GM21737 (cell line): ENCODE data around the gene SIX5.

Source experiments
- ATAC-seq: cut with Tn5 transposase; IDR thresholded peaks from one replicate; pipeline ENCODE4 v1.9.1; 2021; ENCODE audit warnings: mild to moderate bottlenecking, moderate library complexity; ENCODE audit not compliant: unreplicated experiment

The SIX5 gene

GRCh38 chr19:45793178-45793564 lies 24.1 kb upstream of the SIX5 start:
- ATAC-seq, result no peak

DNA sequence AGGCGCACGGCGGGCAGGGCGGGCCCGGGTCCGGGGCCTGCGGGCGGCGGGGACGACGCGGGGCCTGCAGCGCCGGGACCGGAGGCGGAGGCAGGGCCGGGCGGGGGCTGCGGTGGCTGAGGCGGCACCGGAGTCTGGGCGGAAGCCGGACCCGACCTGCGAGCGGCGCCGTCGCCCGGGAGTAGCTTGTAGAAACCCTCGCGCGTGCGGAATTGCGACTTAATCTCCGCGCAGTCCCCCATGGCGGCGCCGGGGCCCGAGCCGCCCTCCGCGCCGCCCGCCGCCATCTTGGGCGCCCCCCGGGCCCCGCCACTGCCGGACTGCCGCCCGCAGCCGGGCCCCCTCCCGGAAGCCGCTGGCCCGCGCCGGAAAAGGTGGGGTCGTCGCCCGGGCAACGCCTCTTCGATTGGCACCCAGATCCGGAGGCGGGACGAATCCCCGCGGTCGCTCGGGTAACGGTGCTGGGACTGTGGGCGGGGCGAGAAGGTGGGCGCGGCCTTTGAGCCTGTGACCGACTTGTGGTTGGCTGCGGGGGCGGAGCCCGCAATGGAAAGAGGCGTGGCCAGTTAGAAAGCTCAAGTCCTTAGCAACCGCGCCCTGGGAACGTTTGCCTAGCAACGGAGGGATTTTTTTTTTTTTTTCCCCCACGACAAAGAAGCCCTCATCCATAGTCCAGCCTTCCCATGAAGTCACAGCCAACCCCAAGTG lies 23.6 kb upstream of the SIX5 start, which contains the start of gene DMWD:
DMWD (minus strand) TSS at position 376 of the 708 bp plus-strand sequence; CDS start at position 287, 89 bp downstream.
- ATAC-seq, result peak; percentile 91

DNA sequence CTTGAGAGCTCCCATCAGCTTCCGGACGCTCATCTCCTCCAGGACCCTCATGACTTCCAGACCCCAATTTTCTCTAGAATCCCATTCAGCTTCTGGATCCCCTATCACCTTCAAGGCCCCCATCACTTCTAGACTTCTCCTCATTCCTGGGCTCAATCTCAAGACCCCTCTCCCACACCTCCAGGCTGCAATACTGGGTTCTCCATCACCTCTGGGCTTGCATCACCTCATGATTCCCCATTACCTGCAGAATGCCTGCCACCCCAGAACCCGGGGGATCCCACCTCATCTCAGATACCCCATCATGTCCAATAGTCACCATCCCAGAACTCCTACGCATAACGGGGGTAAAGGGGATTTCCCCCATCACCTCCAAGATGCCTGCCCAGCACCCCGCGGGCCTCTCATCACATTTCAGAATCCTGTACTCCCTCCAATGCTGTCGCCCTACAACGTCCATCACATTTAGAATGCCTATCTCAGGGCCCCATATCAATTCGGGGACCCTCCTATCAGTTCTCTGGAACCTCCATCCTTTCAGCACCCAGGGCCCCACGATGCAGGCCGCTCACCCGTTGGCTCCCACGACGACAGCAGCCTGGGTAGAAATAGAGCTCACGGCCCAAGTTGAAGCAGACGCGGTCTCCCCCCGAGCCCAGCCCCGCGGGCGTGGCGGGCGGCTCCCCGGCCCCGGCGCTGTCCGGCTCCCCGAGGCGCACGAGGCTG lies 22.9 kb upstream of the SIX5 start:
- no peak for ATAC-seq

DNA sequence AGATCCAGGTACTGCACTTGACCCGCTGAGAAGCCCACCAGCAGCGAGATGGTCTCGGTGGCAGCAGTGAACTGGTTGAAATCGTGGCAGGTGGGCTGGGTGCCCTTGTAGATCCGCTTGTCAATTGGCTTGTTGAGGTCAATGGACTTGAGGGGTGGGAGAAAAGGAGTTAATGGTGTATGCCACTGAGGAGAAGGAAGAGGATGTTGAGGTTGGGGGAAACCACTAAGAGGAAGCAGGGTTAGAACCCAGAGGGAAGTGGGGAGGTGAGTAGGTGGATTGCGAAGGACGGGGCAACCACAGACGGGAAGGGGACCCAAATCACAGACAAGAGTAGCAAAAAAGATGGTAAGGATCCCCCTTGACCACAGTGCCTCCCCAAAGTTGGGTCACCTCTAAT lies 21.9 kb upstream of the SIX5 start:
- ATAC-seq, result no peak

GRCh38 chr19:45789035-45789786 lies 20.2 kb upstream of the SIX5 start:
- no peak for ATAC-seq

DNA sequence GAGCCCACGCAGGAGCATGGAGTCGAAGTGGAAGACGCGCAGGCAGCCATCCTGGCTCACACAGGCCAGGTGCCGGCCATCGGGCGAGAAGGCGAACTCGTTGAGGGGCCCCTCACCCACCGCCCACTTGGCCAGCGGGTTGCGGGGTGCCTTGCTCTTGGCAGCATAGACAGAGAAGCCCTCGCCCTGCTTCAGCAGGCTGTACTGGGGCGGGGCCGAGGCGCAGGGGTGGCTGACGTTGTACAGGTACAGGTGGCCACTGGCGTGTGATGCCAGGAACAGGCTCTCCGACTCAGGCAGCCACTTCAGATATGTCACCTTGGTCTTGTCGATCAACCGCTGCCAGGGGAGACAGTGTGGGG lies 17.5 kb upstream of the SIX5 start:
- ATAC-seq, result no peak

DNA sequence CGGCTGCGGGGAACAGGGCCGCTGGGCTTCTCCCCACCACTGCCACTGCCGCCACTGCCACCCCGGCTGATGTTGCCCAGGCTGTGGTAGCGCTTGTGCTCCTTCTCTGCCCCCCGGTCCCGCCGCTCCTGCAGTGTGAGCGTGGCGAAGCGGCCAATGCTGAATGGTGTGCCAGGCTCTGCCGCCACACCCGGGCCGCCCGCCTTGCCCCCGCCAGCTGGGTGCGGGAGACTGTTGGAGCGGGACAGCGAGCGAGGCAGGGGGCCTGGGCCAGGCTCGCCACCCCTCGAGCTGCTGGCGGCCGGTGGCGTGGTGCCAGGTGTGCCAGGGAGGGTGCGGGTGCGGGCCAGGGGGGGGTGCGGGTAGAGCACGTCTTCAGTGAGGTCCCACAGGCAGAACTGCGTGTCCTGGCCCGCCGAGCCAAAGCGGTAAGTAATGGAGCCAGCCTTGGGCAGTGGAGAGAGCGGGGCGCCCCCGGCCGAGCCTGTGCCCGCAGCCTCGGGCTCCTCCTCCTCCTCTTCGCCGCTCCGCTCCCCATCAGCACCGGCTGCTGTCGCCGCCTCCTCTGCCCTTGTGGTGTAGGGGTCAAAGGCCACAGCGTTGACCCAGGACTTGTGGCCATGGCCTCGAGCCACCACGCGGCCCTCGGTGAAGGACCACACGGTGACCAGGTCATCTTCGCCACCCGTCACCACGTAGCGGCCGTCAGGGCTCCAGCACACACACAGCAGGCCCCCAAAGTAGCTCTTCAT lies 16.9 kb upstream of the SIX5 start:
- ATAC-seq, result no peak

- ATAC-seq, result no peak
These were observed 16.0 kb upstream of the SIX5 start for GRCh38 chr19:45785097-45785496.

DNA sequence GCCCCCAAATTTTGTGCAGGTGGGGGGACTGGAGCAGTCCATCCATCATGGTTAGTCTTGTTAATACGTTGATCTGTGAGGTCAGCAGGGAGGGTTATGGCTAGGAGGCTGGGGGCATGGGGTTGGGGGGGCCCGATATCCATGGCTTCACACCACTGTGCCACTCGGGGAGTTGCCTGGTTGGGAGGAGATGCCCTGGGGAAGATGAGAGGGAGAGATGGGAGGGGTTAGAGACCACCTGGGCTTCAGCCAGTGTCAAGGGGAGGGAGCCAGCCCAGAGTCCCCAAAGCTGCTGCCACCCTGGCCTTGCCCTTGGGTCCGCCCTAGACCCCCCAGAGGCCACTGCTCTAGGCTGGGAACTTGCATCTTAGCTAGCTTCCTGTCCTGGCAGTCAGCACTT lies 15.0 kb upstream of the SIX5 start:
- no peak for ATAC-seq

GRCh38 chr19:45782820-45783785 lies 14.1 kb upstream of the SIX5 start:
- no peak for ATAC-seq

- ATAC-seq, result no peak
These were observed 13.2 kb upstream of the SIX5 start, which contains the start of gene DMPK for GRCh38 chr19:45782162-45782691. Gene DMPK (minus strand): TSS chr19:45782490. CDS start chr19:45782352, 138 bp downstream.

- ATAC-seq, result no peak
These were observed 12.4 kb upstream of the SIX5 start for GRCh38 chr19:45781214-45782161.

DNA sequence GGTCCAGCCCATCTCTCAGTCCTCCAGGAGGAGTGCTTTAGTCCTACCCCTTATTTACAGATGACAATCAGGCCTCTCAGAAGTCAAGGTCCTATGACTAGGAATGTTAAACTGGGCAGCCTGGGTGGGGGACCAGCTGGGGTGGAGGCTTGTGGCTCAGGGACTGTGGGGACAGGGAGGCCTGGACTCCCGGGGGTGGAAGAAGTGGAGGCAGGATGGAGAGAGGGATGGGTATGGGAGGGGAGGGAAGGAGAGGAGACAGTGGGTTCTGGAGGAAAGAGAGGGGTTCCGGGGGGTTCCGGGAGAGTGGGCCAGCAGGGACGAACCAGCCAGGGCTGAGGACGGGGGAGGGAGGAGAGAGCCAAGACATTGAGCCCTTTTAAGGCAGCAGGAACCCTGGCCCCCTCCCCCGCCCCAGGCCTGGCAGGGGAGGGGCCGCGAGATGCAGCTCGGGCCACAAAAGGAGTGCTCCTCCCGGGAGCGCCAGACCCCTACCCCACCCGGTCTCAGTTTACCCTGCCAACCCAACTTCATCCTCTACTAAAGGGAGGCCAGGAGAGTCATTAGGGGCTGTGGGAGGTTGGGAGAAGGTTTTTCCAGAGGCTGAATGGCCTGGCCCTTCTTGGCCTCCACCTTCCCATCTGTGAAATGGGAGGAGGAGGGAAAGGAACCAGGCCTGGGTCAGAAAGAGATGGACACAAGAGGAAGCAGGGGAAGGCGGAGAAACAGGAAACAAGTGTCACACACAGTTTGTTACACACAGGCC lies 11.6 kb upstream of the SIX5 start:
- ATAC-seq, result no peak

- ATAC-seq, result no peak
These were observed 11.0 kb upstream of the SIX5 start for GRCh38 chr19:45780146-45780447.

- peak; percentile 62 for ATAC-seq
These were observed 10.4 kb upstream of the SIX5 start for GRCh38 chr19:45779231-45780145.

- no peak for ATAC-seq
These were observed 9.1 kb upstream of the SIX5 start for GRCh38 chr19:45778010-45778661.
